Stimulated activated naive B cell treated with anti-CD40 and anti-IgM and Interleukin-4, amounts not matched to agents 10 μg/mL and 1 μg/mL and 100 μg/mL, for 72 hours (primary cell): Measurements from ENCODE around the gene OR6B2.

Experiments used
- ATAC-seq, 2 donors: fragments of 150-1000 bp; cut with Tn5 transposase; replicated peaks; 2 replicates each; pipeline ENCODE4 v1.10.0; 2021; ENCODE audit warnings: moderate library complexity in 1 of 2
- DNase-seq: peaks from one replicate; pipeline ENCODE4 v3.0.0; 2021
- H3K27ac Mint-ChIP-seq: one replicate; pipeline ENCODE4 v1.8.0; 2022; ENCODE audit warnings: mild to moderate bottlenecking, mixed read lengths
- H3K27me3 Mint-ChIP-seq, 2 donors: one replicate each; pipeline ENCODE4 v1.8.0; 2022; ENCODE audit warnings: mixed read lengths in 2 of 2
- H3K36me3 Mint-ChIP-seq, 2 donors: one replicate each; pipeline ENCODE4 v1.8.0; 2022; ENCODE audit warnings: mixed read lengths in 2 of 2, mild to moderate bottlenecking in 1 of 2
- H3K4me1 Mint-ChIP-seq, 2 donors: one replicate each; pipeline ENCODE4 v1.8.0; 2022; ENCODE audit warnings: mixed read lengths in 2 of 2, mild to moderate bottlenecking in 1 of 2
- H3K4me3 Mint-ChIP-seq, 2 donors: one replicate each; pipeline ENCODE4 v1.8.0; 2022; ENCODE audit warnings: mild to moderate bottlenecking in 2 of 2, mixed read lengths in 2 of 2, moderate library complexity in 1 of 2
- H3K9me3 Mint-ChIP-seq, 2 donors: one replicate each; pipeline ENCODE4 v1.8.0; 2022; ENCODE audit warnings: mixed read lengths in 2 of 2, mild to moderate bottlenecking in 1 of 2

Gene OR6B2

GRCh38 chr2:239983004-239983778 lies 47.0 kb downstream of the OR6B2 start:
- no peak for DNase-seq
- peaks cover 0 to 6% of the 10 kb centered on the region in 2 donors for H3K4me1 Mint-ChIP-seq
- H3K4me3 Mint-ChIP-seq, result no peak overlapping the region

More at GRCh38 chr2:239983004-239983778, 47.0 kb downstream of the OR6B2 start:
- H3K36me3 Mint-ChIP-seq, result peaks cover 56 to 69% of the 10 kb centered on the region in 2 donors
- no peaks in the 10 kb centered on the region for H3K27me3 Mint-ChIP-seq
- peaks cover 5% of the 10 kb centered on the region in 2 donors for H3K9me3 Mint-ChIP-seq
- ATAC-seq, result no peak
- H3K27ac Mint-ChIP-seq, result no peak overlapping the region
